H9 (cell line): ENCODE measurements around the gene GPS1. TPM values are rescaled to one million over a fixed set of nuclear protein-coding genes. Genes with fewer than 3 reads are reported as not detected.

ENCODE experiments used
- DNase-seq: peaks from one replicate; pipeline ENCODE4 v3.0.0-alpha.2; 2017
- H2AFZ ChIP-seq: one replicate; pipeline ENCODE4 v1.6.1; 2013; ENCODE audit warnings: mild to moderate bottlenecking, low read length, control low read depth, moderate library complexity
- H2AK5ac ChIP-seq: 2 replicates; pipeline ENCODE4 v1.6.1; 2013; ENCODE audit warnings: low read length, control low read depth, mixed read lengths; ENCODE audit not compliant: insufficient read length
- H2BK120ac ChIP-seq: one replicate; pipeline ENCODE4 v1.6.1; 2013; ENCODE audit warnings: low read depth, mild to moderate bottlenecking, low read length, control low read depth, inconsistent platforms; ENCODE audit not compliant: poor library complexity, severe bottlenecking
- H2BK12ac ChIP-seq: 2 replicates; pipeline ENCODE4 v1.6.1; 2013; ENCODE audit warnings: low read length, control low read depth, mixed read lengths, low read depth; ENCODE audit not compliant: insufficient read length
- H2BK15ac ChIP-seq: 2 replicates; pipeline ENCODE4 v1.6.1; 2013; ENCODE audit warnings: low read depth, low read length, control low read depth
- H2BK20ac ChIP-seq: one replicate; pipeline ENCODE4 v1.6.1; 2013; ENCODE audit warnings: low read depth, mild to moderate bottlenecking, low read length, control low read depth, inconsistent platforms; ENCODE audit not compliant: poor library complexity, severe bottlenecking
- H2BK5ac ChIP-seq: 2 replicates; pipeline ENCODE4 v1.6.1; 2013; ENCODE audit warnings: low read length, control low read depth, mixed read lengths; ENCODE audit not compliant: insufficient read length
- H3K14ac ChIP-seq: 2 replicates; pipeline ENCODE4 v1.6.1; 2013; ENCODE audit warnings: low read length, control low read depth; ENCODE audit not compliant: insufficient read depth
- H3K18ac ChIP-seq: 2 replicates; pipeline ENCODE4 v1.6.1; 2013; ENCODE audit warnings: low read depth, mild to moderate bottlenecking, mixed read lengths, low read length, control low read depth; ENCODE audit not compliant: insufficient read length
- H3K23ac ChIP-seq: 2 replicates; pipeline ENCODE4 v1.6.1; 2013; ENCODE audit warnings: low read length, control low read depth, mixed read lengths, low read depth; ENCODE audit not compliant: insufficient read length
- H3K23me2 ChIP-seq: 2 replicates; pipeline ENCODE4 v1.6.1; 2013; ENCODE audit warnings: low read depth, mild to moderate bottlenecking, mixed read lengths, low read length, control low read depth; ENCODE audit not compliant: insufficient read length, poor library complexity, severe bottlenecking
- H3K27ac ChIP-seq: 2 replicates; pipeline ENCODE4 v1.5.1; 2013; ENCODE audit warnings: low read length, control low read depth, mixed read lengths, low read depth; ENCODE audit not compliant: insufficient read length
- H3K27me3 ChIP-seq: 2 replicates; pipeline ENCODE4 v1.6.1; 2013; ENCODE audit warnings: low read length, control low read depth, inconsistent platforms; ENCODE audit not compliant: insufficient read depth
- H3K4ac ChIP-seq: 2 replicates; pipeline ENCODE4 v1.6.1; 2013; ENCODE audit warnings: low read depth, mild to moderate bottlenecking, control low read depth, inconsistent platforms, low read length, moderate library complexity
- H3K4me1 ChIP-seq: 2 replicates; pipeline ENCODE4 v1.6.1; 2013; ENCODE audit warnings: low read length, control low read depth, inconsistent platforms; ENCODE audit not compliant: insufficient read depth
- H3K4me2 ChIP-seq: 2 replicates; pipeline ENCODE4 v1.6.1; 2013; ENCODE audit warnings: low read length, control low read depth, mixed read lengths; ENCODE audit not compliant: insufficient read length, insufficient read depth
- H3K56ac ChIP-seq: 2 replicates; pipeline ENCODE4 v1.6.1; 2013; ENCODE audit warnings: low read depth, mild to moderate bottlenecking, mixed read lengths, low read length, control low read depth; ENCODE audit not compliant: insufficient read length
- H3K79me1 ChIP-seq: 2 replicates; pipeline ENCODE4 v1.6.1; 2013; ENCODE audit warnings: low read depth, mild to moderate bottlenecking, moderate library complexity, low read length, control low read depth, inconsistent platforms; ENCODE audit not compliant: insufficient read depth, poor library complexity, severe bottlenecking
- H3K79me2 ChIP-seq: 2 replicates; pipeline ENCODE4 v1.6.1; 2013; ENCODE audit warnings: low read length, control low read depth, inconsistent platforms; ENCODE audit not compliant: insufficient read depth
- H3K9ac ChIP-seq: 2 replicates; pipeline ENCODE4 v1.6.1; 2013; ENCODE audit warnings: low read length, control low read depth, mixed read lengths; ENCODE audit not compliant: insufficient read length; ENCODE audit errors: extremely low read depth
- H3K9me3 ChIP-seq: one replicate; pipeline ENCODE4 v1.6.1; 2013; ENCODE audit warnings: low read depth, low read length, inconsistent platforms; ENCODE audit not compliant: control insufficient read depth
- H3T11ph ChIP-seq: one replicate; pipeline ENCODE4 v1.6.1; 2013; ENCODE audit warnings: mild to moderate bottlenecking, low read length, control low read depth, inconsistent platforms
- H4K20me1 ChIP-seq: one replicate; pipeline ENCODE4 v1.6.1; 2013; ENCODE audit not compliant: control insufficient read depth, insufficient read length, insufficient read depth
- H4K5ac ChIP-seq: 2 replicates; pipeline ENCODE4 v1.6.1; 2013; ENCODE audit warnings: low read depth, mild to moderate bottlenecking, mixed read lengths, low read length, control low read depth; ENCODE audit not compliant: insufficient read length
- H4K8ac ChIP-seq: replicated peaks from 2 replicates; pipeline ENCODE4 v1.6.1; 2013; ENCODE audit warnings: low read length, control low read depth, mixed read lengths, low read depth; ENCODE audit not compliant: insufficient read length
- H4K91ac ChIP-seq: 2 replicates; pipeline ENCODE4 v1.6.1; 2013; ENCODE audit warnings: low read depth, mild to moderate bottlenecking, moderate library complexity, mixed read lengths, low read length, control low read depth; ENCODE audit not compliant: insufficient read length
- H3K27ac Mint-ChIP-seq, 3 experiments: 2 replicates in 2 of 3; 3 replicates in 1 of 3; pipeline ENCODE4 v1.8.0; 2020 to 2021; ENCODE audit warnings: mixed read lengths in 3 of 3, mild to moderate bottlenecking in 1 of 3, moderate library complexity in 1 of 3
- H3K27me3 Mint-ChIP-seq: 2 replicates; pipeline ENCODE4 v1.8.0; 2021; ENCODE audit warnings: low read depth, mild to moderate bottlenecking, moderate library complexity, mixed read lengths
- H3K36me3 Mint-ChIP-seq, 3 experiments: 2 replicates in 2 of 3; 3 replicates in 1 of 3; pipeline ENCODE4 v1.8.0; 2020 to 2021; ENCODE audit warnings: low read depth in 3 of 3, mixed read lengths in 3 of 3; ENCODE audit not compliant: insufficient read depth in 1 of 3
- H3K4me1 Mint-ChIP-seq, 2 experiments: 2 replicates each; pipeline ENCODE4 v1.8.0; 2020; ENCODE audit warnings: mixed read lengths in 2 of 2
- H3K4me3 Mint-ChIP-seq, 2 experiments: 2 replicates in 1 of 2; 3 replicates in 1 of 2; pipeline ENCODE4 v1.8.0; 2020 to 2021; ENCODE audit warnings: mild to moderate bottlenecking in 2 of 2, mixed read lengths in 2 of 2, moderate library complexity in 1 of 2
- H3K9me3 Mint-ChIP-seq, 2 experiments: 2 replicates in 1 of 2; 3 replicates in 1 of 2; pipeline ENCODE4 v1.8.0; 2020; ENCODE audit warnings: mild to moderate bottlenecking in 2 of 2, mixed read lengths in 2 of 2, moderate library complexity in 1 of 2
- WGBS: extraction: QIAGEN DNeasy Blood & Tissue Kit; methylation state at CpG from one replicate; pipeline ENCODE4 v1.1.7; 2013; ENCODE audit warnings: missing lambda C conversion rate, low lambda C conversion rate, mixed read lengths; ENCODE audit not compliant: insufficient read length; ENCODE audit errors: extremely low coverage; 5-methylcytosine and 5-hydroxymethylcytosine counted together
- total RNA-seq: library from RNA; stranded (reverse); gene quantifications from 2 replicates; pipeline ENCODE4 v1.2.1, GENCODE V29; 2021
- TF ChIP-seq, protein P1 (sequence below): fragments of 200-600 bp; sonication (generic); conservative IDR thresholded peaks from 3 replicates; pipeline ENCODE4 v1.8.0; 2021; ENCODE audit warnings: antibody characterized with exemption, mild to moderate bottlenecking

The GPS1 gene
- total RNA-seq, 1 experiment from 2014 or later = 164 TPM

- Histone ChIP-seq H3T11ph (no peak overlapping the region), H2BK20ac (peak overlapping the region; percentile 46), H2AK5ac (no peak overlapping the region), H3K4me2 (peak overlapping the region; percentile 44), H3K79me1 (peaks cover 7% of the 10 kb centered on the region), H3K14ac (peak overlapping the region; percentile 97), H3K4me1 (no peaks in the 10 kb centered on the region), H3K27ac (no peak overlapping the region), H3K27me3 (no peaks in the 10 kb centered on the region), H2BK12ac (no peak overlapping the region), H3K23me2 (peaks cover 14% of the 10 kb centered on the region), H3K9ac (peak overlapping the region; percentile 64), H4K91ac (peak overlapping the region; percentile 90), H3K4ac (peak overlapping the region; percentile 61), H3K18ac (peak overlapping the region; percentile 94), H4K8ac (no peak overlapping the region), H3K56ac (no peak overlapping the region), H4K20me1 (no peaks in the 10 kb centered on the region), H2BK15ac (no peak overlapping the region), H2BK120ac (peak overlapping the region; percentile 94), H3K9me3 (no peaks in the 10 kb centered on the region), H2BK5ac (no peak overlapping the region), H2AFZ (no peak overlapping the region), H4K5ac (no peak overlapping the region), H3K23ac (no peak overlapping the region), H3K79me2 (peaks cover 20% of the 10 kb centered on the region; the same call in 1 of the 2 replicates)
- TF ChIP-seq, protein P1, sequence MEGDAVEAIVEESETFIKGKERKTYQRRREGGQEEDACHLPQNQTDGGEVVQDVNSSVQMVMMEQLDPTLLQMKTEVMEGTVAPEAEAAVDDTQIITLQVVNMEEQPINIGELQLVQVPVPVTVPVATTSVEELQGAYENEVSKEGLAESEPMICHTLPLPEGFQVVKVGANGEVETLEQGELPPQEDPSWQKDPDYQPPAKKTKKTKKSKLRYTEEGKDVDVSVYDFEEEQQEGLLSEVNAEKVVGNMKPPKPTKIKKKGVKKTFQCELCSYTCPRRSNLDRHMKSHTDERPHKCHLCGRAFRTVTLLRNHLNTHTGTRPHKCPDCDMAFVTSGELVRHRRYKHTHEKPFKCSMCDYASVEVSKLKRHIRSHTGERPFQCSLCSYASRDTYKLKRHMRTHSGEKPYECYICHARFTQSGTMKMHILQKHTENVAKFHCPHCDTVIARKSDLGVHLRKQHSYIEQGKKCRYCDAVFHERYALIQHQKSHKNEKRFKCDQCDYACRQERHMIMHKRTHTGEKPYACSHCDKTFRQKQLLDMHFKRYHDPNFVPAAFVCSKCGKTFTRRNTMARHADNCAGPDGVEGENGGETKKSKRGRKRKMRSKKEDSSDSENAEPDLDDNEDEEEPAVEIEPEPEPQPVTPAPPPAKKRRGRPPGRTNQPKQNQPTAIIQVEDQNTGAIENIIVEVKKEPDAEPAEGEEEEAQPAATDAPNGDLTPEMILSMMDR = no peak
- peak overlapping the region; percentile 78 to 92 (median 86); a peak in 6 of 7 replicates for H3K27ac Mint-ChIP-seq
- WGBS = no CpG with 5 or more reads among the region's 80 CpGs
- no peaks in the 10 kb centered on the region for H3K9me3 Mint-ChIP-seq
- H3K36me3 Mint-ChIP-seq = peaks cover 1 to 19% (median 19%) of the 10 kb centered on the region in 3 experiments; a peak in 5 of 7 replicates
- H3K27me3 Mint-ChIP-seq = no peaks in the 10 kb centered on the region
- H3K4me3 Mint-ChIP-seq = peak overlapping the region; percentile 68 to 82
- peaks cover 28 to 55% of the 10 kb centered on the region in 2 experiments for H3K4me1 Mint-ChIP-seq
- no peak for DNase-seq
Observed at GRCh38 chr17:82098939-82099763, 47.5 kb downstream of the GPS1 start.
